Body of pancreas (tissue), 4 donors: ENCODE data around the gene ZNF532.

Source experiments
- CTCF ChIP-seq, 7 experiments: fragments of 450-650 bp in 4 of 7; fragments of 200-600 bp in 3 of 7; sonication (generic) in 3 of 7; IDR thresholded peaks; one replicate each; pipeline ENCODE4 v1.5.1; 2016 to 2019; ENCODE audit warnings: antibody characterized with exemption in 7 of 7
- POLR2A ChIP-seq, 3 donors: fragments of 450-650 bp; IDR thresholded peaks; one replicate each; pipeline ENCODE4 v1.6.1; 2016; ENCODE audit warnings: antibody characterized with exemption in 3 of 3, mild to moderate bottlenecking in 2 of 3

DNA sequence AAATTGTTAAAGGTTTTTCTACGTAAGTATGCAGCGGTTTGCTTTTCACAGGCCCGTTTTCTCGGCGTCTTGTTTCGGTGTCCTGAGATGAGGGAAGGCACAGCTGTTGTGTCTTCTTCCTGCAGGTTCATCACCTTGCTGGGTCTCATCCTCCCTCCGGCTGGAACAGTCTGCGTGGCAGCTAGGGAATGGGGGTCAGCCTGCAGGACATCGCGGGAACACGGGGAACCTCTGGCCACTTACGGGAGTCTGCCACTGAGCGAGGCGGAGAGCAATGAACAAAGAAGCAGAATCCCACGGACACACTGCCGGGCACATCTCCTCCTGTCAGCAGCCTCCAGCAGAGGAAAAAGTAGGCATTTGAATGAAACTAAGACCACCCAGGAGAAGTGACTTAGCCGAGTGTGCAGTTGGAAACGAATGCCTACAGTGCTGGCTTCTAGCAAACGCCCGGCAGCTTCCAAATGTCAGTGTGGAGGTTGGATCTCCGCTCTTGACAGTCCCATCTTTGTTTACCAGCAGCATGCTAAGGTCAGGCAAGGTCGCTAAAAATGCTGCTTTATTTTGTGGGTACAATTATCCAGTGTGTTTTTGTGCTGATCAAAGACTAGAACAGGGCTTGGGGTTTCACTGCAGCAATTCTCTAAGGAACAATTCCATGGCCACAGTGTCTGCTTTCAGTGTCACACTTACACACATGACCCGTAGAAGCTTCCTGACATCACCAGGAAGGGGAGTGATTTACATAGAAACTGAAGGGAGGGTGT lies 165.2 kb downstream of the ZNF532 start:
- TF ChIP-seq CTCF (IDR thresholded peaks at IDR 0.05) (no peak), POLR2A (IDR thresholded peaks at IDR 0.05) (no peak)
